Measurements from ENCODE around the gene NFKBIL1.
"Not testable (repeated sequence)": the region's sequence is repeated elsewhere in the genome, so short reads cannot be mapped to it uniquely, and the experiment has no call there.

The NFKBIL1 gene

DNA sequence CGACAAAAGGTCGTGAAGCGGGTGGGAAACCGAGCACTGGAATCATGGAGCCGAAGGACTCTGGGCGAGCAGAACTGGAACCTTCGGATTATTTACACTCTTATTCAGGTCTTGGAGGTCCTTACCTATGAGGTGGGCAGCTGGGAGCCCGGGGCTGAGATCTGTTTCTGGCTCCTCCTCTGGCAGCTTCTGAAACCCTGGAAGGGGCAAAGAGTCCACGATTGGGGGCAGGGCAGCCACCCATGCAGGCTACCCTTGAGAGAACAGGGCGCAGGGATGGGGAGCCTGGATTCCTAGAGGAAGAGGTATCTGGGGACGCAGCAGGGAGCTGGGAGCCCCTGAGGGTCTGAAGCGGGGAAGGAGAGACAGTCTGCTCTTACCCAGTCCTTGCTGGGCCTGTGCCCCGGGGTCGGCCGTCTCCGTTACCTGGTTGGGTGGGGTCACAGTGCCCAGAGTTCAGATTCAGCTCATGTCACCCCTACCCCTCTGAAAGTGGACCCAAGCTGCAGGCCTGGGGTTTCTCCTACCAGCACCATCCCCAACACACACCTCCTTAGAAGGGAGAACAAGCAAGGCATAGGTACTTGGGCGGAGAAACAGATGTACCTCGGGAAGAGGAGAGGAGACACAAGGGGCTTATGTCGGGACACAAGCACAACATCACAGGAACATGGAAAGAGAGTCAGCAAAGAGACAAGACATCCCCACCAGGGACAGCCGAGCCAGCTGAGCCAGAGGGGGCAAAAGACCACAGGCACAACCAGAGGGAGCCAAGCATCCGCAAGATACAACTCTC, 34.2 kb downstream of the NFKBIL1 start:
- DNase-seq, result no peak

DNA sequence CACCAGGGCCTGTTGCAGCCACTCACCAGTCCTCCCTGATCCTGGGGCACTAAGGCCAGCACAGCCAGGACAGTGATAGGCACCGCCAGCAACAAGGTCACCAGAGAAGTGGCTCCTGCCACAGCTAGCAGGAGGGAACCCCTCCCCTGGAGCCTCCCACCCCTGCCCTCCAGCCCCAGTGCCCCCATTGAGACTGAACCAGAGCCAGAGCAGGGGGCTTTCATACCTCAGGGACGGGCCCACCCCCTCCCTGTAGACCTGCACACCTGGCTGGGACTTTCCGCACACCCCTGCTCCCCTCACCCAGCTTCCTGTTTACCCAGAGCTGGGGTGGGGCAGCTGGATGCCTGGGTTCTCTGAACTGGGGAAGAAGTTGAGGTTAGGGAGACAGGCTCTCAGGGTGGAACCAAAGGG, 34.8 kb downstream of the NFKBIL1 start, which contains the start of gene LTB:
Gene LTB (minus strand): TSS at position 195 of the 414 bp plus-strand sequence. CDS start 7 bp downstream, at position 188.
- no peak for DNase-seq

DNA sequence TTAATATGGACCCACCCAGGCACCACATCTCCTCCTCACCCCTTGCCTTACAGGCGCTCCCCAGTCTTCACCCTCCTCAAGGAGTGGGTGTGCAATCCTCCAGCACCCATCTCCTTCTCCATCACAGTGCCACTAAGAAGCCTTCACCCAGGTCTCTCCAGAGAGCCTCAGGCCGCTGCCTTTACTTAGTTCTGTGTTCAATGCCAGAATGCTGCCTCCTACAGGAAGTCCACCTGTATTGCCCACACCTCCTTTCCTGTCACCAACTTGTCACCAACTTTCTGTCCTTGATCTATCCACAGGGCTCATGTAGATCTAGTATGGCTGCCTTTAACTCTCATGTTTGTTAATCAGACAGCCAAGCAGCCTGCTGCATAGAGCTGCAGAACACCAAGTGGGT, 38.1 kb downstream of the NFKBIL1 start:
- no peak for DNase-seq

DNA sequence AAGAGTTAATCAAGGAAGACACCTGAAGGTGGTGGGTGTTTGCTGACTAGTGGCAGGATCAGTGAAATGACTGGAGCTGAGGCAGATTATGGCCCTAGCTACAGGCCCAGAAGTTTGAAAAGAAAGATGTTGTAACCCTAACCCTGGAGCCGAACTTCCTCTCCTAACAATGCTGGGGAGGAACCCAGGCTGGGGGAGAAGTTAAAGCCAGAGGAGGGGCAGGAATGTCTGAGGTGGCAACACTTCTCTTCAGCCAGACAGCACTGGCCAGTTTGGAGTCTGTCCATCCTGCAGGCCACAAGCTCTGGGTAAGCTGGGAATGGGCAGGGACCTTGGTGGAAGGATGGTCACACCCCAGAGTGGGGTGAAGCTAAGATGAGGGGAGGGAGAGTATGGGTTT, 38.6 kb downstream of the NFKBIL1 start, which contains the start of gene LST1:
Gene LST1 (plus strand): TSS at position 270 of the 400 bp plus-strand sequence. CDS start 1,023 bp downstream, outside the sequence.
- DNase-seq, result no peak

DNA sequence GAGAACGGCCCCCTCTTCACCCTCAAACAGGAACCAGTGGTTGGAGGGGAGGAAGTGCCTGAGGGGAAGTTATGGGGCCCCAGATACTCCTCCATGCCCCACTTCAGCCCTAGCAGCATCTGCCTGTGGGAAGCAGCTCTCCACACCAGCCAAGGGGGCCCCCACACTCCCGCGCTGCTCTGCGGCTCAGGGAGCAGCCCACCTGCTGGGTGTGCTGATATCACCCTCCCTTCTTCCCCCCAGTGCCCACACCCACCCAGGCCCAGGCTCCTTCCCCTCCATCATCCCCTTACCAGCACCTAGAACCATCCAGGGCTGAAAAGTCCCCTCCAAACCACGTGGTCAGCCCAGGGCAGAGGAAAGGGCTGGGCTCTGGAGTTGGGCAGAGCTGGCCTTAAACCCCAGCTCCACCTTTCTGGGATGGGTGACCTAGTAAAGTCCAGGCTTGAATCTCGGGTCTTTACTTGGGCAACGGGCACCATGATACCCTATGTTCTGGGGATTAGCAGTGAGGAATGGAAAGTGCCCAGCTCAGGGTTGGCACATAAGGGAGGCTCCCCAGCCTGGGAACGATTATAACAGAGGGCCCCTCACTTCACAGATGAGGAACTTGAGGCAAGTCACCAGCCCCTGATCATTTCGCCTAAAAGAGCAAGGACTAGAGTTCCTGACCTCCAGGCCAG, 39.3 kb downstream of the NFKBIL1 start:
- no peak for DNase-seq

DNA sequence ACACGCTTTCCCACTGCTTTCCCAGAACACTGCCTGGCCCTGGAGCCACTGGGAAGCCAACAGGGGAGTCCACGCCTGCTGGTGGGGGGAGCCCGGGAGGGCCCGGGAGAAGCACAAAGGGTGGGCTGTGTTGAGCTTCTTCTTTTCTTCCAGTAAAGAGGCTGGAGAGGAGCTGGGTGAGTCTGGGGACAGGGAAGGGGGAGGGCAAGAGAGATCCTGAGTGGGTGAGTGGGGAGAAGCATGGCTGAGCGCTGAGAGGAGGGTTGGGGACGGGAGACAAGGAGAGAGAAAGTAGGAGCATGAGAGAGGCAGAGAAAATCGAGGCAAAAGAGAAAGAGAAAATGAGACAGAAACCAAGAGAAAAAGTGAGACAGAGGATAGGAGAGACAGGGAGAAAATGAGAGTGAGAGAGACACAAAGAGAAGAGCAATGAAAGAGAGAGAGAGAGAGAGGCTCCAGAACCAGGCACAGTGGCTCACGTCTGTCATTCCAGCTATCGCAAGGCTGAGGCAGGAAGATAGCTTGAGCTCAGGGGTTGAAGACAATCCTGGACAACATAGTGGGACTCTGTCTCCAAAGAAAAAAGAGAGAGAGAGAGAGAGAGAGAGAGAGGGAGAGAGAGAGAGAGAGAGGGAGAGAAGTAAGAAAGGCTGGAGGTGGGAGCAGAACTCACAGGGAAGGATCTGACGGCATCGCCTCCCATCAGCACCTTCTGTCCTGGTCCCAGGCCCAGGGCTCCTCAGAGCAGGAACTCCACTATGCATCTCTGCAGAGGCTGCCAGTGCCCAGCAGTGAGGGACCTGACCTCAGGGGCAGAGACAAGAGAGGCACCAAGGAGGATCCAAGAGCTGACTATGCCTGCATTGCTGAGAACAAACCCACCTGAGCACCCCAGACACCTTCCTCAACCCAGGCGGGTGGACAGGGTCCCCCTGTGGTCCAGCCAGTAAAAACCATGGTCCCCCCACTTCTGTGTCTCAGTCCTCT, 40.7 kb downstream of the NFKBIL1 start:
- no peak for DNase-seq

DNA sequence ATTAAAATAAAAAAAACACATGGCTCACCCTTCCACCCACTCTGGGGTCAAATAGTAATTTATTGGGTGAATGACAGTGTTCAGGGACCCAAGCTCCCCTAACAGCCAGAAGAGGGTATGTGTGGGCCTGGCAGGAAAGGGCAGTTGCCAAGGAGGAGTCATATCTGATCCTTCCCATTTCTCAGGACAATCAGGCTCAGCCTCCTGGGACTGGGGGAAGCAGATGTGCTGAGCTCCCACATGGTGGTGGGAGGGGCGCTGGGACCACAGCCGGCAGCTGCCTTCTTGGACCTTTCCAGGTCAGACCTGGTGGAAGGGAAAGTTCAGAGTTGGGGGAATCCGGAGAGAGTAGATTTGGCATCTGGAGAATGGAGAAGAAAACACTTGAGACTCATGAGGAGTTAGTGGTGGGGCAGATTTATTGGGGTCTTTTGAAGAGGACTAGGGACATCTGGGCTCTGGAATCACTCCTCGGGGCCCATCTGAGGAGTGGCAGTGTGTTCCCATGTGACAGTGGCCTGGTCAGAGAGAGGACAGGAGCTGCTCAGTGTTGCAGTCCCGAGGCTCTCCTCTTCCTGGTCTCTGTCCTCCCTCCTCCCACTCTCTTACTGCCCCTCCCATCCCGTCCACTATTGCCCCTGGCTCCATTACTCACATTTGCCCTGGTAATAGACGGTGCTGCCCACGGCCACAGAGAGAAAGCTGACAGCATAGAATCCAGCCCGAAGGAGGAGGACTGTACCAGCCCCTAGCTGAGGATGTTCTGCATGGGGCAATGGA, 41.7 kb downstream of the NFKBIL1 start:
- DNase-seq, result no peak

DNA sequence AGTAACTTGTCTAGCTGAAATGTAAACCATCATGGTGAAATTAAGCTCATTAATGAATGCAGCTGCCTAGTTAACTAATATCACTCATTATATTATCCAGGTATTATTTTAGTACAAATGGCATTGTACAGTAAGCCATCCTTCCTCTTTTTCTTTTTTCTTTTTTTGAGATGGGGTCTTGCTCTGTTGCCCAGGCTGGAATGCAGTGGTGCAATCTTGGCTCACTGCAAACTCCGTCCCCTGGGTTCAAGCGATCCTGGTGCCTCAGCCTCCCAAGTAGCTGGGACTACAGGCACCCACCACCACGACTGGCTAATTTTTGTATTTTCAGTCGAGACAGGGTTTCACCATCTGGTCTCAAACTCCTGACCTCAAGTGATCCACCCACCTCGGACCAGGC, 43.3 kb downstream of the NFKBIL1 start:
- DNase-seq, result not testable (repeated sequence)

DNA sequence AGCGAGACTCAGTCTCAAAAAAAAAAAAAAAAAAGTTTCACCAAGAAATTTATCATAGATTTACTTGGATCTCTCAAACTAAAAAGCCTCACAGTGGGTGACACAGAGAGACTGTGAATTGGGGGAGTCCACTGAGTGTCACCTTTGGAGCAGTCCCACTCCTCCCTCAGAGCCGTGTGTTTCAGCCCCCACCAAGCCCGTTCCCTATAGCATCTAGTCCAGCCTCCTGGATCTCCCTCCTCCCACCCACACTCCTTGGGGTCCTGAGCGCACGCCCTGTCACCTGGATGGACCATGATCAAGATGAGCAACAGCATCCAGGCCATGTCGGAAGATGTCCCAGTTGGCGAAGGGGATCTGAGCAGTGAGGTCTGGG, 45.0 kb downstream of the NFKBIL1 start:
- DNase-seq, result no peak

DNA sequence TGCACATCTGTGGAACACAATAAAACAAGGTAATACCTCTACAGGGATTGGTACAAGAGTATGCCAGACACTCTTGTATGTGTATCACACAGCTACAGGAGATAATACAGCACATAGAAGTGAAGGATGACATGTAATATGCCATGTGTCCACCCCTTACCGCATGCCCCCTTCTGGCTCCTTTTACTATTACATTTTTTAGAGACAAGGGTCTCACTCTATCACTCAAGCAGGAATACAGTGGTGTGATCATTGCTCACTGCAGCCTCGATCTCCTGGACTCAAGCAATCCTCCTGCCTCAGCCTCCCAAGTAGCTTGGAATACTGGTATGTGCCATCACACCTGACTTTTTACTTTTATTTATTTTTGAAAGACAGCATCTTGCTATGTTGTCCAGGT, 49.6 kb downstream of the NFKBIL1 start:
- DNase-seq, result peak; percentile 41

DNA sequence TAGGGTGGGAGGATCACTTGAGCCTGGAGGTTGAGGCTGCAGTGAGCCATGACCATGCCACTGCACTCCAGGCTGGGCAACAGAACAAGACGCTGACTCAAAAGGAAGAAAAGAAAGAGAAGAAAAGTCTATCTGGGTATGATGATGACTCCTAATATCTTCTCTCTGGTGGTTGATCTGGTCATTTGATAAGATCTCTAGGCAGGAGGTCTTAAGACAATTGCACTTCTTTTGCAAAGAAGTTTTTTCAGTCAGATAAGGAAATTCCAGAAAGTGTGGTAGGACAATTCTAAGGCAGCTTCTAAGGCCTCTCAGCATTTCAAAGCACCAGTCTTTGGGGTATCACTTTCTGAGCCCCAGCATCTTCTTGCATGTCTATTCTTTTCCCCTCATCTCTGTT, 59.9 kb downstream of the NFKBIL1 start:
- no peak for DNase-seq
